Amniotic stem cell (primary cell): ENCODE results near the gene TTR.

Experiments used
- DNase-seq: peaks from one replicate; lab custom pipeline; 2025; lab: John Stamatoyannopoulos, UW

Gene TTR

GRCh38 chr18:31616586-31616985 is 24.9 kb downstream of the TTR start:
- no peak for DNase-seq

GRCh38 chr18:31617031-31617717 is 25.5 kb downstream of the TTR start:
- no peak for DNase-seq

- DNase-seq: no peak
Observed at GRCh38 chr18:31618801-31619200, 27.1 kb downstream of the TTR start.

GRCh38 chr18:31619291-31619690 is 27.6 kb downstream of the TTR start:
- DNase-seq: no peak

GRCh38 chr18:31624892-31625640 is 33.4 kb downstream of the TTR start:
- no peak for DNase-seq

- no peak for DNase-seq
Observed at GRCh38 chr18:31626409-31626808, 34.7 kb downstream of the TTR start.

- DNase-seq: no peak
Observed at GRCh38 chr18:31630549-31630948, 38.9 kb downstream of the TTR start.

- no peak for DNase-seq
Observed at GRCh38 chr18:31631526-31631925, 39.8 kb downstream of the TTR start.

GRCh38 chr18:31632356-31632755 is 40.7 kb downstream of the TTR start:
- no peak for DNase-seq

GRCh38 chr18:31633392-31634330 is 42.0 kb downstream of the TTR start:
- no peak for DNase-seq

- no peak for DNase-seq
Observed at GRCh38 chr18:31634331-31634713, 42.6 kb downstream of the TTR start.

- no peak for DNase-seq
Observed at GRCh38 chr18:31636387-31636786, 44.7 kb downstream of the TTR start.

- DNase-seq: no peak
Observed at GRCh38 chr18:31637445-31637844, 45.8 kb downstream of the TTR start.

GRCh38 chr18:31643003-31643402 is 51.3 kb downstream of the TTR start:
- no peak for DNase-seq

- DNase-seq: no peak
Observed at GRCh38 chr18:31645411-31645810, 53.7 kb downstream of the TTR start.

GRCh38 chr18:31646332-31647126 is 54.9 kb downstream of the TTR start:
- no peak for DNase-seq

GRCh38 chr18:31647127-31647753 is 55.6 kb downstream of the TTR start:
- no peak for DNase-seq
